GM12892 (cell line): ENCODE data around the gene ERICH4.

Experiments used
- POLR2A ChIP-seq: IDR thresholded peaks from 2 replicates; pipeline ENCODE4 v1.6.1; 2011; ENCODE audit warnings: low read depth, low read length, control low read depth
- POLR2AphosphoS5 ChIP-seq: IDR thresholded peaks from 2 replicates; pipeline ENCODE4 v1.6.1; 2011; ENCODE audit warnings: low read depth, low read length, control low read depth

DNA sequence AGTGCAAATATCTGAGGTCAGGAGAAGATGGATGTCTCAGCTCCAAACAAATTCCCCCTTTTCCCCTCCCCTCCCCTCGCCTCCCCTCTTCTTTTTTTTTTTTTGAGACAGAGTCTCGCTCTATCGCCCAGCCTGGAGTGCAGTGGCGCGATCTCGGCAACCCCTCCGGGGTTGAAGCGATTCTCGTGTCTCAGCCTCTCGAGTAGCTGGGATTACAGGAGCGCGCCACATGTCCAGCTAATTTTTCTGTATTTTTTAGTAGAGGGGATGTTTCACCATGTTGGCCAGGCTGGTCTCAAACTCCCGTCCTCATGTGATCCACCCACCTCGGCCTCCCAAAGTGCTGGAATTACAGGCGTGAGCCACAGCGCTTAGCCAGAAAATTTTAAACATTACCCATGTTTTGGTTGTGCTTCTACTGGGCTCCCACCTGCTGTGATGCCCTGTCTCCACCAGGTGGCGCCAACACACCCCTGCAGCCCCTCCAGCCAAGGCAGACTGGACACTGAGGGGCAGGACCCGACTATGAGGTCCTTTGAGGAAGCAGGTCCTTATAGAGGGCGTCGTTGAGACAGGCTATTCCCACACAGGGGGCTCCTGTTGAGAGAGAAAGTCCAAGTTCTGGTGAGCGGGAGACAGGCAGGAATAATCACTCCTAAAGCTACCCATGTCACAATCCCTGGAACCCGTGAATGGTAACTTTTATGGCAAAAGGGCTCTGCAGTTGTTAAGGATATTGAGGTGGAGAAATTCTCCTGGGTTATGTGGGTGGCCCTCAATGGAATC lies 6.3 kb downstream of the ERICH4 start:
- no peak for TF ChIP-seq POLR2AphosphoS5
- no peak for TF ChIP-seq POLR2A
